A673 (cell line): ENCODE measurements around the gene SLC38A3.

Source experiments
- CTCF ChIP-seq: fragments of 300-800, 200-600 bp; sonication (generic); conservative IDR thresholded peaks from 2 replicates; pipeline ENCODE4 v1.5.1; 2017; ENCODE audit warnings: low read depth, mild to moderate bottlenecking, antibody characterized with exemption, low read length, moderate library complexity, mixed read lengths
- EZH2 ChIP-seq: fragments of 200-600 bp; sonication (generic); IDR thresholded peaks from 2 replicates; pipeline ENCODE4 v1.6.1; 2017; ENCODE audit warnings: borderline replicate concordance, low read depth, mild to moderate bottlenecking, mixed read lengths, antibody characterized with exemption, low read length; ENCODE audit not compliant: poor library complexity, severe bottlenecking

GRCh38 chr3:50189989-50190388, 15.1 kb upstream of the SLC38A3 start:
- TF ChIP-seq CTCF (no peak), EZH2 (no peak)
